Fibroblast of villous mesenchyme (primary cell): Measurements from ENCODE around the gene RAB23. TPM values are rescaled to one million over a fixed set of nuclear protein-coding genes. Genes with fewer than 3 reads are reported as not detected.

Source experiments
- DNase-seq: peaks from one replicate; pipeline ENCODE4 v3.0.0-alpha.2; 2010; ENCODE audit warnings: low read depth
- H3K4me3 ChIP-seq: 2 replicates; pipeline ENCODE4 v1.5.1; 2011; ENCODE audit warnings: low read depth, mild to moderate bottlenecking, low read length
- total RNA-seq: library from RNA; depleted of rRNA; stranded (reverse); fragments of >200 nt; gene quantifications from 2 replicates; pipeline ENCODE4 v1.2.3, GENCODE V29; 2012
- TF ChIP-seq, protein P1 (sequence below): IDR thresholded peaks from 2 replicates; pipeline ENCODE4 v1.5.1; 2012; ENCODE audit warnings: low read depth, mild to moderate bottlenecking, low read length; ENCODE audit not compliant: insufficient read depth

The RAB23 gene
- total RNA-seq, 1 donor, result 58.7 TPM

DNA sequence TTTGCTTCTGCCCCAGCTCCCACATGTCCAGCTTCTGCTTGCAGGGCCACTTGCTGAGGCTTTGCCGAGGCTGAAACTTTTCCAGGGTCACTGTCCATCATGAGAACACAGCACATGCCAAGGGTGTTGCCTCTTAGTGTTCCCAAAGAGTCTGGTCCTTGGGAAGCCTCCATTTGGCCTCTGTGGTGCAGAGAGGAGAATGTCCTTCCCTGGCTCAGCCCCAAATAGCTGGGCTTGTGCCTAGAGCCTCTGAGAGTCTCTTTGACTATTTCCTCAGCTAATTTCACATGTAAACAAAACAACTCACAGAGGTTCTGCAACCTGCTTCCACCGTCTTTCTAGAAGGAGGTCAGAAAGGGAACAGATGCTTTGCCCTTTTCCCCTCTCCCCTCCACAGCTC lies 40.4 kb upstream of the RAB23 start:
- TF ChIP-seq, protein P1, sequence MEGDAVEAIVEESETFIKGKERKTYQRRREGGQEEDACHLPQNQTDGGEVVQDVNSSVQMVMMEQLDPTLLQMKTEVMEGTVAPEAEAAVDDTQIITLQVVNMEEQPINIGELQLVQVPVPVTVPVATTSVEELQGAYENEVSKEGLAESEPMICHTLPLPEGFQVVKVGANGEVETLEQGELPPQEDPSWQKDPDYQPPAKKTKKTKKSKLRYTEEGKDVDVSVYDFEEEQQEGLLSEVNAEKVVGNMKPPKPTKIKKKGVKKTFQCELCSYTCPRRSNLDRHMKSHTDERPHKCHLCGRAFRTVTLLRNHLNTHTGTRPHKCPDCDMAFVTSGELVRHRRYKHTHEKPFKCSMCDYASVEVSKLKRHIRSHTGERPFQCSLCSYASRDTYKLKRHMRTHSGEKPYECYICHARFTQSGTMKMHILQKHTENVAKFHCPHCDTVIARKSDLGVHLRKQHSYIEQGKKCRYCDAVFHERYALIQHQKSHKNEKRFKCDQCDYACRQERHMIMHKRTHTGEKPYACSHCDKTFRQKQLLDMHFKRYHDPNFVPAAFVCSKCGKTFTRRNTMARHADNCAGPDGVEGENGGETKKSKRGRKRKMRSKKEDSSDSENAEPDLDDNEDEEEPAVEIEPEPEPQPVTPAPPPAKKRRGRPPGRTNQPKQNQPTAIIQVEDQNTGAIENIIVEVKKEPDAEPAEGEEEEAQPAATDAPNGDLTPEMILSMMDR, result no peak
- H3K4me3 ChIP-seq, result no peak overlapping the region
- DNase-seq, result peak; percentile 73

DNA sequence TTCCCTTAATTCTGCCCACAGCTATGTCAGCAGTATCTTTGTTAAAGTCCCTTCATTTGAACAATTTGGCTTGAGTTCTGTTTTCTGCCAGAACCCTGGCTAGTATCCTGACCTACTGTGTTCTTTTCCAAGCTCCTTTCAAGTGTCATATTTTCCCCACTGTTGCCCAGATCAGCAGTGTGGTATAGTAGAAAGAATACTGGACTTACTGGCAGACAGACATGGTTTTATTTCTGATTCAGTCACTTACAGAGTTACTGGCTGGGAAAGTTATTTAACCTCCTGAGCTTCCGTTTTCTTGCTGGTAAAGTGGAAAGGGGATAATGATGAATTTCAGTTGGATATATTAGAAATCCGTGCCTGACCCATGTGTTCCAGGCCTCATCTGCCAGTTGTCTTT lies 39.8 kb upstream of the RAB23 start:
- H3K4me3 ChIP-seq, result no peak overlapping the region
- TF ChIP-seq, protein P1, result no peak
- DNase-seq, result peak; percentile 12

DNA sequence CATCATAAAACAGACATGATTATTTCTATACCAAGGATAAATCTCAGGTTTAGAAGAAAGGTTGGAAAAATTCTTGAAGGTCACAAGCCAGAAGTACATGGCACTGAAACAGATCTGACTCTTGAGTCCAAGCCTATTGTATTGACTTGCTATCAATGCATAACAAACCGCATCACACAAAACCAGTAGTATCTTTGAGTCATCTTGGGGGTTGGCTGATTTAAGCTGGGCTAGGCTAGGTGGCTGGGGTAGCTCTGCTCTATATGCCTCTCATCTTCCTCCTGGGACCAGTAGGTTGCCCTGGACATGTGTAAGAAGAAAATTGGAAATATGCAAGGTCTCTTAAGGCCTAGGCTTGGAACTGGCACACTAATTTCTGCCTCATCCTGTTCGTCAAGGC lies 37.0 kb upstream of the RAB23 start:
- TF ChIP-seq, protein P1, result no peak

DNA sequence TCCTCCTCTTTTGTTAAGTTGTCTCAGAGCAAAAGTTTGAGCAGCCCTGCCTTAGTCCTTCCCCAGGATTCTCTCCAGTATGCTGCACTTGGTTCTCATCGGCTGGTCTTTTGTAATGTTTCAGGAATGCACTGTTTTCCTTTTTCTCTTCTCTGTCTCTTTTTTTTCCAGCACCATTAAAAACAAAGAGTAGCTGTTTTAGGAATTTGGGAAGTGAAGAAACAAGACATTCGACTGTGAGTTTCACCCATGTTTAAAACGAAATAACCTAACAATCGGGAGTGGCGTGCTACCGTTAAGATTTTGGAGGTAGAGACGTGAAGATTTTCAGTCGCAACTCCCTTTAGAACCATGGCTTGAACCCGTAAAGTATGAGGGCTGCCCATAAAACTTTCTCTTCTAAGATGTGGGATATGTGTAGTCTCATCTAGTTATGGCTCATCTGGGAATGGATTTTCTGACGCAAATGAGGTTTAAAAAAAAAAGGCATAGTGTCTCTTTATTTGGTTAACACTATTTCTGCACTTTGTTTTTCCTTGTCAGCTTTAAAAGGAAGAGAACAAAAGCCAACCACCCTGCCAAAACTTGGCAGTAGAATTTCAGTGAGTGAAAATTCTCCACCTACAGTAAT lies 35.9 kb upstream of the RAB23 start:
- H3K4me3 ChIP-seq, result peak overlapping the region; percentile 35
- TF ChIP-seq, protein P1, result no peak
- DNase-seq, result peak; percentile 96

More for the DNA sequence above, 37.0 kb upstream of the RAB23 start:
- no peak for DNase-seq
- H3K4me3 ChIP-seq, result no peak overlapping the region

DNA sequence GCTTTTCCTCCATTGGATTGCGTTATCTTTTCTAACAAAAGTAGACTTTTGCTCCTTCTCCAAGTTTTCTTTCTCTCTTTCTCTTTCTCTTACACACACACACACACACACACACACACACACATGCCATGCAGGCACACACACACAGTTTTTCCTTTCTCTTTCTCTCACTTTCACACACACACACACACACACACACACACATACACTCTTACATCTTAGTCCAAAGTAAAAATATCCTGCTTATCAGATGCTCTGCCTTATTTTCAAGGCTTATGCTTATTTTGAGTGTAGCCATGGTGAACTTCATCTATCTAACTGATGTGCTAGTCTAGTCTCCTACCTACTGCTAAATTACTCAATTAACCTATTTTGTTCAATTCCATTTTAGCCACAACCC lies 34.4 kb upstream of the RAB23 start:
- H3K4me3 ChIP-seq, result no peak overlapping the region
- TF ChIP-seq, protein P1, result no peak
- peak; percentile 59 for DNase-seq

DNA sequence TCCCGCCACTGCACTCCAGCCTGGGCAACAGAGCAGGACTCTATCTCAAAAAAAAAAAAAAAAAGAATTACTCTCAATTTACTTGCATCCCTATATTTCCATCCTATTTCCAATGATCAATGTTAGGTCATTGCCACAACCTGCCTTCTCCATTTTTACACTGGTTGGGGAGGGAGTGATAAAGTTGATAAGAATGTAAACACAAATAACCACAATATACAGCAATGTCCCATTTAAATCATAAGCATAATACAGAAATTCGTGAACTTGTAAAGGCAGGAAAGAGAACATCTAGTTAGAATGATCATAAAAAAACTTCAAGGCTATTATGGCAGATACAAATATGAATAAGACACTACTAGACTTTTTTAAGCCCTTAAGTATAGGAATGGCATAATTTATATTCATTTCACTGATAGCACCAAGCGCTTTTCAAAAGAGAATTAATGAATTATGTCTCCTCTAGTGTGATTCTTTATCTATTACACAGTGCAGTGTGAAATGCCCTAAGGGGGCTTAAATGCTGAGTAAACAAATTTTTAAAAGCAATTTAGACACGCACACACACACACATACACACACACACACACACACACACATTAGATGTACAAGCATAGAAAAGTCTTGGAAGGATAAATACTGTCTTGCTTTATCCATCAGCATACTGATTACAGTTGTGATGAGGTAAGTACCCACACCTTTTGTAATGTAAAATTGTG lies 33.5 kb upstream of the RAB23 start:
- TF ChIP-seq, protein P1, result no peak
- DNase-seq, result peak; percentile 75
- H3K4me3 ChIP-seq, result no peak overlapping the region
